GM21717 (cell line): ENCODE data around the gene AMZ1.
"Not testable (repeated sequence)": the region's sequence is repeated elsewhere in the genome, so short reads cannot be mapped to it uniquely, and the experiment has no call there.

ENCODE experiments used
- ATAC-seq: cut with Tn5 transposase; IDR thresholded peaks from one replicate; pipeline ENCODE4 v1.9.1; 2021; ENCODE audit warnings: mild to moderate bottlenecking, moderate library complexity; ENCODE audit not compliant: unreplicated experiment

The AMZ1 gene

DNA sequence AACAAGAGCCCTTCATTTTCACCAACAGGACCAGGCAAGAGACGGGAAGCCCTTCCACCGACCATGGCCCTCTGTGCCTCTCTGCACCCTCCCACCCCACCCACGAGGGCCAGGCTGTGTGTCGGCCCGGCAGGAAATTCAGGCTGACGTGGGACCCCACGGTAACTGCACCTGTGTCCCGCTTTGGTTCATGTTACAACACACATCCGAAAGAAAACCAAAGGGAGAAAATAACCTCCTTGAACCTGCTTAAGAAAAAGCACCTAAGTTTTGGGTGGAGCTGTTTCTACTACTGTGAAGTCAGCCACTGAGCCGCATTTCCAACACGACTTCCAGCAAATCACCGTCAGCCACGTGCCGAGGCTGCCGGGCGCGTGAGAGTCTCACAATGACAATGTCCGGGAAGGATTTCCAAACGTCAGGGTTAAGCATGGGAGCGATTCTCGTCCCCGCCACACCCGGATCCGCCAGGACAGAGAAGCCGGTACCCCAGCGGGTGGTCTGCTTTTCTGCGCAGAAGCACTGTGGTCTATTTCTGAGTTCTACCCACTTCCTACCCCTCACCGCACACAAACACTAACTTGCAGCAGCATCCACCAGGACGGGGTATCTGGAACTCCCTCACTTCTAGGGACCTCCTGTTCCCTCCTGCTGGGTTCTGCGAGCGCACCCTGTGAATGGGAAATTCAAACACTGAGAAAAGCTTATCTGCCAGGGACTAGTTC is 36.6 kb downstream of the AMZ1 start:
- ATAC-seq, result no peak

GRCh38 chr7:2725178-2726105 is 37.4 kb downstream of the AMZ1 start:
- no peak for ATAC-seq

GRCh38 chr7:2726316-2727018 is 38.5 kb downstream of the AMZ1 start:
- no peak for ATAC-seq

GRCh38 chr7:2727206-2727605 is 39.2 kb downstream of the AMZ1 start:
- ATAC-seq, result not testable (repeated sequence)

GRCh38 chr7:2728316-2729030 is 40.5 kb downstream of the AMZ1 start:
- no peak for ATAC-seq

DNA sequence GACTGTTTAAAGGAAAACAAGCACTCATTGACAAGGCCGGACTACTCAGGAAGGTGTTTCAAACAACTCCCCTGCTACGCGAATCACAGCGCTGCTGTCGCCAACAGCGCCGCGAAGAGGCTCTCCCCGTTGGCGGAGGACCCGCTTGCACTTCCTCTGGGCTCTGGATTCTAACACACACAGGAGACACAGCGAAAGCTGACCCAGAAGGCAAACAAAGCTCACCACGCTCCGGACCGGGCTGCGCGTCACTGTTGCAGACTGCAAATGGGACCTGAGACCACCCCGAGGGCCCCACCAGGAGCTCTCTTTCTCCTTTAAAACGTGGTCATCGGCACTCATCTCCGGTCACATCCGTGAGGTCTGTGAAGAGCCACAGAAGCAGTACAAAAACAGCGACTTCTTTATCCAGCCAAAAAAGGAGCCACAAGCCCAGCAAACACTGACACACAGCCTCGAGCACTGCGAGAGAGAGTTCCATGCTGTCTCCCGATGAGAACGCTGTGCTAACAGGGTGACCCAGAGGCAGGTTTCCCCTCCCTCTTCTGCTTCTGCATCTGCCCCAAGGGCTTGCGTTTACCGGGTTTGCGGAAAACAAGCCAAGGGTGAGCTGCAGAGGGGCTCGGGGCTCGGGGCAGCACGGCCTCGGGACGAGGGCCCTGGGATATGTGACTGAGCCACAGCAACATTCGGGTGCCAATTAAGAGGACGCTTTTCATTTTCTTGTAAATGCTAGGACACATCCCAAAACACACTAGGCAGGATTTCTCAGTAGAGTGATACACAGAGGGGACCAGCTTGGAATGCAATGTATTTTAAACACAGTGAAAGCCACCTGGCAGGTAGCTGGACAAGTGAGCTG is 41.3 kb downstream of the AMZ1 start:
- no peak for ATAC-seq

DNA sequence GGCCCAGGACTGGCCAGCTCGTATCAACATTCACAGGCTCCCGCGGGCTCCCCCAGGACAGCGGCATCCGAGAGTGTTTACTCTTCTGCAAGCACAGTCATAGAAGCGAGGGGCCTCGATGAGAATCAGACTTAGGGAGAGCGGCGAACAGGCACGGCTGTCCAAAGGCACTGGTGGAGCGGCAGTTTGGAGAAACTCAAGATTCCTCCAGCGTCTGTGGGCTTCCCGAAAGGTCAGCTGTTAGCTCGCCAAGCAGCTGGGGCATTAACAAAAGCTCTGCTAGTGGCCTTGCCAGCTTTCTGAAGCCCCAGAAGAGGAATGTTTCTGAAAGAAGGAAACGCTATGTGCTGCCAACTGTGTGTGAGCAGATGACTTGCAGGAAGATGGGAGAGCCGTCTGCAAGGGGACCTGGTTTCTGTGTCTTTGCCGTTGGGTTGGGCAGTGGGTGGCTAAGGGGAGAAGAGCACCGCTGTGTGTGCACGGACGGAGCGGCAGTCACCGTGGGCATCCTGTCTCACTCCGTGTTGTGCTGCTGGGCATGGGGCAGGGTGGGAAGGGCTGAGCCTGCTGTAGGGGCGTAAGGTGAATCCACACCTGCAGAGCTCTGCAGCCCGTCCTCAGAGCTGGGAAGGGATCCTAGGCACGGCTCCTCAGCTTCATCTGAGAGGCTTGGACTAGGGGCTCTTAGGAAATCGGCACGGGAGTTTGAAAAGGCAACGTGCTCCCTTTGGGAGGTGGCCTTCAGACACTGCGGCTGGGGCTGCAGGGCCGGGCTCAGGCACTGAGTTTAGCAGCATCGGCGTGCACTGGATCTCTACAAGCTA is 42.1 kb downstream of the AMZ1 start:
- no peak for ATAC-seq

DNA sequence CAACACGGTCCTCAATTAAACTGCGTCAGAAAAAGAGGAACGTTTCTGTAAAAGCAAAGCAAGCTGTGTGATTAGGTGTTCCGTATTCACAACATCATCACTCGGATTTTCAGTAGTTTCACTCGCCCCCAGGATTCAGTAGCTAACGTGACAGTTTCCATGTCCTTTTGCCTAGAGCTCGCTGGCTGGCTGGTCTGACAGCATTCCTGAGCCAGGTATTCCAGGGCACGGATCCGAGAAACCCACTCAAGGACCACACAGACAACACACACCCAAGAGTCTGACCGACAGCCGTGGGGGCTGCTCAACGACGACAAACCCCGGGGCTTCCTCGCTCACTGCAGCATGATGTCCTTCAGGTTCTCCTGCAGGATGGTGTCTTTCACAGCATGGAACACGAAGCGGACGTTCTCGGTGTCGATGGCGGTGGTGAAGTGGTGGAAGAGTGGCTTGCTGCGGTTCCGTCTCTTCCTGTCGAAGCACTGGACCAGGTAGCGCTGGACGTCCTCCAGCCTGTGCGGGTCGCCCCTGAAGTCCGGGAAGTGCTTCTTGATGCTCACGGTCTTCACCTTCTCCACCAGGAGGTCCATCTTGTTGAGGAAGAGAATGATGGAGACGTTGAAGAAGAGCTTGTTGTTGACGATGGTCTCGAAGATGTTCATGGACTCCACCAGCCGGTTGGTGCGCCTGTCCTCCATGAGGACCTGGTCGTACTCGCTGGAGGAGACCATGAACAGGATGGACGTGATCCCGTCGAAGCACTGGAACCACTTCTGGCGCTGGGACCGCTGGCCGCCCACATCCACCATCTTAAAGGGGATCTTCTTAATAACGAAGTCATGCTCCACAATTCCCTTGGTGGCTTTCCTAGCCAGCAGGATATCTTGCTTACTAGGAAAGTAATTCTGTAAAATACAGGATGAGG is 43.1 kb downstream of the AMZ1 start:
- no peak for ATAC-seq

GRCh38 chr7:2732388-2732787 is 44.4 kb downstream of the AMZ1 start:
- no peak for ATAC-seq

DNA sequence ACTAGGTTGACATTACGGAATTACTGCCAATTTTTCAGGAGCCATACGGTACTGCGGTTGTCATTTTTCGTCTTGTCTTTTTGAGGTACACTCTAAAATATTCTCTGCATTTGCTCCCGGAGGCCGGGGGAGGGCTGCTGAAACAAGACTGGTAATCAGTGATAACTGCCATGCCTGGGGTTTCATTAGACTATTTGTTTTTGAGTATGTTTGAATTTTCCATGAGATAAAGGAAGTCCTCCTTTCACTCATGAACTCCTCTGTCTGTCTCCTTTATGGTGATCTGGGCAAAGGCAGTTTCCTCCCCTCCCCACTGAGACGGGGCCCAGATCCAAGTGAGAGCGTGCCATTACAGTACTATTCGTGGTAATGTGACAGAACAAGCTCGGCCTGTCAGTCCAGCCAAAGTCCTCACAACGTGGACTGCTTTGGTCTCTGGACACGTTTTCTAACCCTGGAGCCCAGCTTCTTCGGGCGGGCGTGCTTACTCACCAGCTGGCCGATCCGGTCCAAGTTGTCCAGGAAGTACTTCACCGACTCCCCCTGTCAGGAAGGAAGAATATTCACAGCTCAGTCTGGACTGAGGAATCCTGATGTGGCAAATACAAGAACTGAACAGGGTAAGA is 45.1 kb downstream of the AMZ1 start:
- no peak for ATAC-seq

GRCh38 chr7:2734084-2734686 is 46.2 kb downstream of the AMZ1 start:
- no peak for ATAC-seq

DNA sequence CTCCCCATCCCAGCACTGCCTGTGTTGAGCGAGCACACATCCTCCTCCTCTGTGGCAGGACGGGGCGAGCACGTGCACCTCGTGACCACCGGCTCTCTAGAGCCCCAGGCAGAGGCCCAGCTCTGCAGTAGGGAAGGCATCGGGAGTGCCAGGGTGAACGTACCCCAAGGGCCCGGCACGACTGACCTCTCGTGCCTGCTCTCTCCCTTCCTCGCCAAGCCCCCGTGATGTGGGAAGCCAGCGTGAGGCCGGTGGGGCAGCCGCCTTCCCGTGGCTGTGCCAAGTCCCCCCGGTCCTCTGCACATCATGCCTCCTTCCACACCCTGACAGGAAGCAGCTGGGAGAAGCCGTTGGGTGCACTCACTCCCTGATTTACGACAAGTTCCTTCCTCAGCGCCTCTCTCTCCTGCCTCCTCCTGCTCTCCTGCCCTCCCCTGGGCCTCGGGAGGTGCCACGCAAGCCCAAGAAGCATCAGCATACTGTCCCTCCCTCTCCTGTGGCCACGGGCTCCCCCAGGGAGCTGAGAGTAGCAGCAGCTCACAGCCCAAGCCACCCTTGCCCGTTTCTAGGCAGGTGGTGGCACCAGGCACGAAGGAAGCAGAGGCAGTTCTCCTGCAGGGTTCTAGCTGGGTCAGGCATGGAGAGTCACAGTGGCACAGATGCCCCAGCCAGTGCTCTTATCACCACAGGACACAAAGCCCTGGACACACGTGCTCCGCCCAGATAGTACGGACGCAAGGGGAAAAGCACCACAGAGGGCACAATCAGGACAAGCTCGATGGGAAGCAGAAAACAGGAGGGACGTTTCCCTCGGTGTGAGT is 47.0 kb downstream of the AMZ1 start:
- no peak for ATAC-seq

GRCh38 chr7:2735744-2736143 is 47.7 kb downstream of the AMZ1 start:
- no peak for ATAC-seq

DNA sequence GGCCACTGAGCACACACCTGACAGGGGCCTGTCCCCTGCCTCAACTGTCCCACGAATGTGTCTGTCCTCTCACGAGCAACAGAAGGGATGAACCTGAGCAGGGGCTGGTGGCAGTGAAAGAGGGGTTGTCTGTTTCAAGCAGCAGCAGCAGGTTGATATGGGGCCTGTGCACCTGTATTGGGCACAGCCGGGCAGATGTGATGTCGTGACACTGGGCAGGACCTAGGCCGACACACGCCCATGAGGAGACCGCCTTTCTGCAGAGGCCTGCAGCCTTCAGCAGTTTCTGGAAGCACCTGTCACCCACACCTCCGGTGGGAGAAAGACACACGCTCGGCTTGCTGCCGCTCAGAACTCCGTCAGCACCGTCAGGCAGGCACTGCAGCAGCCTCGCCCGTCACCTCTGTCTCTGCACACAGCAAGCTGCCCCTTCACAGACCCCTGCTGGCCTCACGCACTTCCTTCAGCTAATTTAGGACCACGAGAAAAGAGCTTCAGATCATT is 48.5 kb downstream of the AMZ1 start:
- ATAC-seq, result no peak

GRCh38 chr7:2737005-2737743 is 49.2 kb downstream of the AMZ1 start:
- not testable (repeated sequence) for ATAC-seq
